ENCODE results near the gene NRAP.

DNA sequence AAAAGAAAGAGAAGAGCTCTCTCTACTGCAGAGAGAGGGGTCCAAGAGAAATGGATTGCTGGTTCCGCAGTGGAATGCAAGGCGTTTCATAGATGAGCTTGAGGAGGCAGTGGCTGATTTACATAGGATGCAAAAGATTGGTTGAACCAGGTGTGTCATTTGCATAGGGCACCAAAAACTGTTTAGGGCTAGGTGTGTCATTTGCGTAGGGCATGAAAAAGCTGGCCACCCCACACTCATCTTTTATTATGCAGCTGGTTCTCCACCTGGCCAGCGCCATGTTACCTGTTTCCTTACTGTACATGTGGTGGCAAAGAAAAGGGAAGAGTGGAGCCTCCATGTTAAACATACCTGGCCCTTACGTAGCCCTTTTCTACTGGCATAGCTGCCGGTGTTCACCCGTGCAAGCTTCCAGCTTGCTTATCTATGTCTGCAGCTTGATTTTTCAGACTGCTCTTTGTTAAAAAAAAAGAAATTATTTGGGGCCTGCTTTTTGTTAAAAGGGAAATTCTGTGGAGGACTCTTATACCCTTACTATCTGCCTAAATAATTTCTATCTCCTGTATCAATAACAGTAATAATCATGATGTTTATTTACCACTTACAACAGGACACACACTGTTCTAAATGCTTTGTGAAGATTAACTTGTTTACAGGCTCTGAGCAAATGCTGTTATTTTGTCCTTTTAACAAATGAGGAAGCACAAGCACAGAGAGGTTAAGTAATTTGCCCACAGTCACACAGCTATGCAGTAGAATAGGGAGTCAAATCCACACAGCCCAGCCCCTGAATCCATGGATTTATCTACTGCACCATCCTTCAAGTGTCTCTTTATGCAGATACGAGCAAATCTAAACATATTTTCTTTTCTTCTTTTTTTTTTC lies 49.2 kb upstream of the NRAP start:
- TF ChIP-seq, protein P1, sequence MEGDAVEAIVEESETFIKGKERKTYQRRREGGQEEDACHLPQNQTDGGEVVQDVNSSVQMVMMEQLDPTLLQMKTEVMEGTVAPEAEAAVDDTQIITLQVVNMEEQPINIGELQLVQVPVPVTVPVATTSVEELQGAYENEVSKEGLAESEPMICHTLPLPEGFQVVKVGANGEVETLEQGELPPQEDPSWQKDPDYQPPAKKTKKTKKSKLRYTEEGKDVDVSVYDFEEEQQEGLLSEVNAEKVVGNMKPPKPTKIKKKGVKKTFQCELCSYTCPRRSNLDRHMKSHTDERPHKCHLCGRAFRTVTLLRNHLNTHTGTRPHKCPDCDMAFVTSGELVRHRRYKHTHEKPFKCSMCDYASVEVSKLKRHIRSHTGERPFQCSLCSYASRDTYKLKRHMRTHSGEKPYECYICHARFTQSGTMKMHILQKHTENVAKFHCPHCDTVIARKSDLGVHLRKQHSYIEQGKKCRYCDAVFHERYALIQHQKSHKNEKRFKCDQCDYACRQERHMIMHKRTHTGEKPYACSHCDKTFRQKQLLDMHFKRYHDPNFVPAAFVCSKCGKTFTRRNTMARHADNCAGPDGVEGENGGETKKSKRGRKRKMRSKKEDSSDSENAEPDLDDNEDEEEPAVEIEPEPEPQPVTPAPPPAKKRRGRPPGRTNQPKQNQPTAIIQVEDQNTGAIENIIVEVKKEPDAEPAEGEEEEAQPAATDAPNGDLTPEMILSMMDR (IDR thresholded peaks at IDR 0.05) = no peak
- TF ChIP-seq EZH2phosphoT487 (IDR thresholded peaks at IDR 0.05) (no peak), EZH2 (IDR thresholded peaks at IDR 0.05) (no peak)
